Measurements from ENCODE around the gene MED15. TPM values are rescaled to one million over a fixed set of nuclear protein-coding genes. Genes with fewer than 3 reads are reported as not detected.
A peak's percentile ranks its signal among the peaks of the same experiment; 100 is the strongest.

The MED15 gene
- total RNA-seq, 4 donors from 2014 or later: 16.5 to 110 (median 38.6) TPM

DNA sequence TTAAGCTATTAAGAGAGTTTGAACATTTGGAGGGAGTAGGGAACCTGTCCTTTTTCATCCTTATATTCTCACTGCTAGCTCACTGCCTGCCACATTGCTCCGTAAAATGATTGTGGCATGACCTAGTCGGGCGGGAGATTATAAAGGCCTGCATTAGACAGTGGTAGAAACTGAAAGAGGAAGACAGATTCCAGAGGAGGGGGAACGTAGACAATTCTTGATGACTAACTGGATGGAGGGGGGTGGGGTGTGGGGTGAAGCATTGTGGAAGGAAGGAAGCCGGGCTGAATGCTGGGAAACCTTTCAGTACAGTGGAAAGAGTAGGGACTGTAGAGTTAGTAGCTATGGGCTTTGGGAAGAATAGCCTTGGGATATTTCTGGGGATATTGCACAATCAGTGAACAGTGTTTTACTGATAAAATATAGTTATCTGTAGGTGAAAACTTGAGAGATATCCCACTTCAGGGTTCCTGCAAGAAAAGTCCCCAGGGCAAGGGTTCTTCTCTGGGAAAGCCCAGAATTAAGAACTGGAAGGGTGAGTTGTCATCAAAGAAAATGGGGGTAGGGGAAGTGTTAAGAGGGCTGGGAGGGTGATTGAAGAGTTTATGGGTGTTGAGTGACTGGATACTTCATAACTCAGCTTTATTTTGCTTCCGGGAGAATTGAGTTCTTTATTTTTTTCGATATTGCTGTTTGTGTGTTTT, 2.1 kb downstream of the MED15 start:
- Histone ChIP-seq H3K36me3 (no peaks in the 10 kb centered on the region), H3K4me3 (peak overlapping the region; percentile 23 to 72), H3K9me3 (no peaks in the 10 kb centered on the region), H3K4me1 (peaks cover 7 to 19% of the 10 kb centered on the region in 2 donors), H3K27me3 (no peaks in the 10 kb centered on the region), H3K27ac (peak overlapping the region; percentile 93 to 97)
- DNase-seq: peak; percentile 66 to 86
- intact Hi-C loops (cut with DNase I; ENCODE audit: low total_unique reads): no loop called here
- no peak for TF ChIP-seq CTCF (IDR thresholded peaks at IDR 0.05)
- TF ChIP-seq POLR2A (IDR thresholded peaks at IDR 0.05): peak; percentile 18 to 40

GRCh38 chr22:20510811-20511577, 3.6 kb downstream of the MED15 start:
- Histone ChIP-seq H3K9me3 (no peaks in the 10 kb centered on the region), H3K4me3 (no peak overlapping the region), H3K27ac (peak overlapping the region in 1 of 2 donors; percentile 97), H3K4me1 (peaks cover 7 to 28% of the 10 kb centered on the region in 2 donors), H3K36me3 (no peaks in the 10 kb centered on the region), H3K27me3 (no peaks in the 10 kb centered on the region)
- DNase-seq: no peak
- intact Hi-C loops (cut with DNase I; ENCODE audit: low total_unique reads): no loop called here
- TF ChIP-seq POLR2A (IDR thresholded peaks at IDR 0.05): no peak
- no peak for TF ChIP-seq CTCF (IDR thresholded peaks at IDR 0.05)

DNA sequence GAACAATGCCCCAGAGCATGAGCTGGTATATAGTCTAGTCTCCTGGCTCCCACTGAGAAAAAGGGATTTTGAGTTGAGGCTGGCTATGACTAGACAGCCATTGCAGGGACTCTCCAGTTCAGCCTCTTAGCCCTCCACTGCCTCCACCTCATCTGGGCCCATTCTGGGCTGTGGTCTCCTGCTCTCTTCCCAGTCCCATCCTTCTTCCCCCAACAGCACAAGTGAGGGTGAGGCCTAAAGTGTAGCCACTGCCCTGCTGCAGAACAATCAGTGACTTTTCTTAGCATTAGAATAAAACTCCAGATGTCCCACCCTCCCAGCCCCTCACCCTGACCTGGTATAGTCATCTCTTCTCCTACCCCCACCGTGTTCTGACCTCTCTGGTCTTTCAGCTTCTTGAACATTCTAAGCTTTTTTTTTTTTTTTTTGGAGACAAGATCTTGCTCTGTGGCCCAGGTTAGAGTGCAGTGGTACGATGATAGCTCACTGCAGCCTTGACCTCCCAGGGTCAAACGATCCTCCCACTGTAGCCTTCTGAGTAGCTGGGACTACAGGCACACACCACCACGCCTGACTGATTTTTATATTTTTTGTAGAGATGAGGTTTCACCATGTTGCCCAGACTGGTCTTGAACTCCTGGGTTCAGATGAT, 4.3 kb downstream of the MED15 start:
- peak overlapping the region in 1 of 2 donors; percentile 97 for H3K27ac ChIP-seq
- no peaks in the 10 kb centered on the region for H3K27me3 ChIP-seq
- intact Hi-C loops (cut with DNase I; ENCODE audit: low total_unique reads): no loop called here
- no peak overlapping the region for H3K4me3 ChIP-seq
- TF ChIP-seq CTCF (IDR thresholded peaks at IDR 0.05) (no peak), POLR2A (IDR thresholded peaks at IDR 0.05) (no peak)
- no peaks in the 10 kb centered on the region for H3K36me3 ChIP-seq
- DNase-seq: no peak
- H3K9me3 ChIP-seq: no peaks in the 10 kb centered on the region
- peaks cover 7 to 28% of the 10 kb centered on the region in 2 donors for H3K4me1 ChIP-seq

- no peaks in the 10 kb centered on the region for H3K9me3 ChIP-seq
- H3K27me3 ChIP-seq: no peaks in the 10 kb centered on the region
- H3K36me3 ChIP-seq: no peaks in the 10 kb centered on the region
- H3K4me1 ChIP-seq: peaks cover 0 to 18% of the 10 kb centered on the region in 2 donors
- peak overlapping the region in 1 of 2 donors; percentile 19 for H3K27ac ChIP-seq
- H3K4me3 ChIP-seq: no peak overlapping the region
- peak in 1 of 2 donors; percentile 31 for DNase-seq
- intact Hi-C loops (cut with DNase I; ENCODE audit: low total_unique reads): no loop called here
- TF ChIP-seq CTCF (IDR thresholded peaks at IDR 0.05): no peak
- TF ChIP-seq POLR2A (IDR thresholded peaks at IDR 0.05): no peak
Observed at GRCh38 chr22:20514658-20515406, 7.4 kb downstream of the MED15 start.

Data from uterus (tissue), 4 donors.